Thymus (tissue), 11 donors: ENCODE results near the gene PSAP. TPM values are rescaled to one million over a fixed set of nuclear protein-coding genes. Genes with fewer than 3 reads are reported as not detected.
"Not testable (repeated sequence)": the region's sequence is repeated elsewhere in the genome, so short reads cannot be mapped to it uniquely, and the experiment has no call there.

Source experiments
- DNase-seq, 9 donors: peaks; one replicate each; pipeline ENCODE4 v3.0.0-alpha.2; 2013; ENCODE audit warnings: low spot score in 9 of 9, low read depth in 6 of 9, missing footprints in 1 of 9
- H3K27ac ChIP-seq, 2 donors: one replicate each; pipeline ENCODE4 v1.5.1; 2013; ENCODE audit warnings: control low read depth in 1 of 2, low read depth in 1 of 2, low read length in 1 of 2, mild to moderate bottlenecking in 1 of 2, moderate library complexity in 1 of 2
- H3K27me3 ChIP-seq, 2 donors: one replicate each; pipeline ENCODE4 v1.5.1; 2013; ENCODE audit warnings: low read length in 1 of 2; ENCODE audit not compliant: control insufficient read depth in 2 of 2, insufficient read depth in 1 of 2
- H3K36me3 ChIP-seq, 2 donors: one replicate each; pipeline ENCODE4 v1.5.1; 2013; ENCODE audit warnings: low read length in 1 of 2, mild to moderate bottlenecking in 1 of 2, moderate library complexity in 1 of 2; ENCODE audit not compliant: control insufficient read depth in 2 of 2, insufficient read depth in 2 of 2
- H3K4me1 ChIP-seq, 2 donors: one replicate each; pipeline ENCODE4 v1.5.1; 2013; ENCODE audit warnings: low read length in 2 of 2; ENCODE audit not compliant: control insufficient read depth in 2 of 2, insufficient read depth in 2 of 2
- H3K4me3 ChIP-seq, 2 donors: one replicate each; pipeline ENCODE4 v1.5.1; 2013; ENCODE audit warnings: low read length in 2 of 2, control low read depth in 1 of 2, mild to moderate bottlenecking in 1 of 2
- H3K9me3 ChIP-seq, 2 donors: one replicate each; pipeline ENCODE4 v1.5.1; 2013; ENCODE audit warnings: low read length in 1 of 2, mild to moderate bottlenecking in 1 of 2; ENCODE audit not compliant: control insufficient read depth in 2 of 2, insufficient read depth in 1 of 2
- WGBS: extraction: QIAGEN DNeasy Blood & Tissue Kit; methylation state at CpG from one replicate; pipeline ENCODE4 v1.1.7; 2013; 5-methylcytosine and 5-hydroxymethylcytosine counted together
- polyA plus RNA-seq: library from polyadenylated mRNA; stranded (reverse); fragments of 200-250 nt; gene quantifications from one replicate; pipeline ENCODE4 v1.2.3, GENCODE V29; 2013
- total RNA-seq: library from RNA; stranded (reverse); fragments of 120-200 nt; gene quantifications from one replicate; pipeline ENCODE4 v1.2.4, GENCODE V29; 2013
- donor health status: healthy.

Gene PSAP
- total and polyA plus RNA-seq, 2 donors, result 579 to 613 TPM

DNA sequence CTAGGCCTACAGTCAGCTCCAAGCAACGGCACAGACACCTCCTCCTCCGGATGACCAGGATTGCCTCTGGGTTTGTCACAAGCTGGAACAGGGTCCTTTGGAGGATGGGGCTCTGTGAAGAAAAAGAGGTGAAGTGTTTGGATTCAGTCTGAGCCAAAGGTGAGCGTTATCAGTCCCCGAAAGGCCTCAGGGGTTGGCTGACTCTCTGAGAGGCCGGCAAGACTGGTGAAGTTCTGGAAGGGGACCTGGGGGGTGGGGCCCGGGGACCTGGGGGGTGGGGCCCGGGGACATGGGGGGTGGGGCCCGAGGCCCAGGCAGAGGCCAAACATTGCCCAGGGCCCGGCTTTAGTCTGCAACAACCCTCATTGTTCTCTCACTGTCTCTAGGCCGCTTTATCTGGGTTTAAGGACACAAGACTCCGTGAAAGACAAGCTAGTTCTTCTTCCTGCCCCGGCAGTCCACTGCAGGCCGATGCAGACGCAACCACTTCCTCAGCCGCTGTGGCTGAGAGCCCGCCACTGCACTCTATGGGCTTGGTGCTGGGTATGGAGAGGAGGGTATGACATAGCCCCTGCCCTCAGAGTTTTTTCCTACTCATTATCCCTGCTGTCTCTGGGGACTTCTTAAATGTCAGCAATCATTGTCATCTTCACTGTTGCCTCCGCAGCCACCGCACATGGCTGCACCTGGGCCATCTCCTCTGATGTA, 27.4 kb upstream of the PSAP start:
- peaks cover 49 to 85% of the 10 kb centered on the region in 2 donors for H3K4me1 ChIP-seq
- no peaks in the 10 kb centered on the region for H3K36me3 ChIP-seq
- peak in 4 of 9 donors; percentile 56 to 83 (median 60) for DNase-seq
- H3K27me3 ChIP-seq, result no peaks in the 10 kb centered on the region
- peak overlapping the region; percentile 92 to 93 for H3K27ac ChIP-seq
- 7% methylated on average over 18 of the region's 18 CpGs for WGBS
- H3K9me3 ChIP-seq, result peaks cover 0 to 4% of the 10 kb centered on the region in 2 donors
- H3K4me3 ChIP-seq, result peak overlapping the region; percentile 46 to 68

- no peaks in the 10 kb centered on the region for H3K36me3 ChIP-seq
- peak overlapping the region; percentile 85 to 92 for H3K27ac ChIP-seq
- peak in 6 of 9 donors; percentile 70 to 92 (median 81) for DNase-seq
- H3K9me3 ChIP-seq, result peaks cover 0 to 4% of the 10 kb centered on the region in 2 donors
- WGBS, result 10% methylated on average over 4 of the region's 4 CpGs
- H3K27me3 ChIP-seq, result no peaks in the 10 kb centered on the region
- H3K4me1 ChIP-seq, result peaks cover 45 to 85% of the 10 kb centered on the region in 2 donors
- H3K4me3 ChIP-seq, result peak overlapping the region; percentile 46 to 68
Observed at GRCh38 chr10:71877821-71878220, 26.8 kb upstream of the PSAP start.

GRCh38 chr10:71874680-71875354, 23.8 kb upstream of the PSAP start:
- H3K9me3 ChIP-seq, H3K27me3 ChIP-seq, DNase-seq, H3K4me3 ChIP-seq, H3K36me3 ChIP-seq: not testable (repeated sequence)
- H3K27ac ChIP-seq, result peak overlapping the region in 1 of 2 donors; percentile 67
- H3K4me1 ChIP-seq, result peaks cover 38 to 72% of the 10 kb centered on the region in 2 donors
- 91% methylated on average over 13 of the region's 13 CpGs for WGBS

DNA sequence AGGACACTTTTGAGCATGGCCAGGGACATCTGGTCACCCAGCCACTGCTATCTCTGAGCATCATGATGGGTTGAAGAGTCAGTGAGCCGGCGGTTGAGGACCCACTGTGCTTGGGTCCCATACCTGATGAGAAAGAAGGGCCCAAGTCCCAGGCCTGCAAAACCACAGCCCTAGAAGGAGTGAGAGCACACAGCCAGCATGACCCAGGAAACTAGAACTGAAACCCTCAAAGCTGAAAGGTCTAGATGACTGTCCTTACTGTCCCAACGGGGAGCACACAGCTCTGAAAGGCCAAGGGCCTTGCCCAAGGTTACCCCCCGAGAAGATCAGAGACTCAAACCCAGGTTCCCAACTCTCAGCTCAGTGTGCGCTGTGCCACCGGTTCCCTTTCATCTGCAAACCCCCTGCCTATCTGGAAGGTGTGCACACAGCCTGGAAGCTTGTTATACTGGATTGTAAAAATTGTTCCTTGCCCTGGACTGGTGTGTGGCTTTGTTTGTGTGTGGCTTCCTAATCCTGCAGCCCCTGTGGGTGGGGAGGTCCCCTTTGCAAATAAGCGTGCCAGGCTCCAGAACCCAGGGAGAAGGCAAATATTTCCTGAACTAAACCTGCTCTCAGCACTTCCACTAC, 22.6 kb upstream of the PSAP start:
- DNase-seq, result no peak
- H3K27ac ChIP-seq, result peak overlapping the region in 1 of 2 donors; percentile 76
- WGBS, result 68% methylated on average over 7 of the region's 7 CpGs

GRCh38 chr10:71869601-71870000, 18.6 kb upstream of the PSAP start:
- not testable (repeated sequence) for H3K27ac ChIP-seq, H3K9me3 ChIP-seq, H3K4me3 ChIP-seq, H3K27me3 ChIP-seq, DNase-seq, H3K36me3 ChIP-seq
- 98% methylated on average over 32 of the region's 32 CpGs for WGBS
- peaks cover 45 to 73% of the 10 kb centered on the region in 2 donors for H3K4me1 ChIP-seq

More for the DNA sequence above, 22.6 kb upstream of the PSAP start:
- Histone ChIP-seq H3K4me3 (no peak overlapping the region), H3K4me1 (peaks cover 38 to 61% of the 10 kb centered on the region in 2 donors), H3K27me3 (no peaks in the 10 kb centered on the region), H3K36me3 (no peaks in the 10 kb centered on the region), H3K9me3 (peaks cover 0 to 4% of the 10 kb centered on the region in 2 donors)

DNA sequence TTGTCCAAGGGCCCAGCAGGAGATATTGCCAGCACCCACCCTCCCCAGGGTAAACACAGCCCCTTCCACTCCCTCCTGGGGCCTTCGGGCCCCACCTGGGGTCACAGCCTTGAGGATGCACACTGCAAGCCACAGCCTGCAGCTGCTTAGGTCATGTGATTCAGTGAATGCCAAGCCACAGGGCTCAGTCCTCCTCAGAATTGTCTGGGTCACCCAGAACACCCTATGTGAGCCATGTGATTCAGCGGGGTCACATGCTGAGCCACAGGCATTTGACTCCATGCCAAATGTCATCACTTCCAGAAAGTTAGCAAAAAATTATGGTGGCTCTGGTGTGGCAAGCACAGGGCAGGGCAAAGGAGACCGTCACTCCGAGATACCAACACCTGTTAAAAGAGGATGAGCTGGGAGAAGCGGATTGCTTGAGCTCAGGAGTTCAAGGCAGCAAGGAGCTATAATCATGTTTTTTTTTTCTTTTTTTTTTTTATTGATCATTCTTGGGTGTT, 17.2 kb upstream of the PSAP start:
- peak overlapping the region; percentile 60 to 84 for H3K27ac ChIP-seq
- H3K4me3 ChIP-seq, result no peak overlapping the region
- no peaks in the 10 kb centered on the region for H3K36me3 ChIP-seq
- peaks cover 33 to 65% of the 10 kb centered on the region in 2 donors for H3K4me1 ChIP-seq
- WGBS, result 53% methylated on average over 5 of the region's 5 CpGs
- H3K9me3 ChIP-seq, result peaks cover 0 to 2% of the 10 kb centered on the region in 2 donors
- DNase-seq, result peak in 2 of 9 donors; percentile 56 to 73
- H3K27me3 ChIP-seq, result no peaks in the 10 kb centered on the region

- H3K9me3 ChIP-seq, result peaks cover 0 to 2% of the 10 kb centered on the region in 2 donors
- H3K27ac ChIP-seq, result peak overlapping the region in 1 of 2 donors; percentile 81
- 58% methylated on average over 7 of the region's 7 CpGs for WGBS
- H3K27me3 ChIP-seq, result no peaks in the 10 kb centered on the region
- peak in 1 of 9 donors; percentile 49 for DNase-seq
- peaks cover 28 to 53% of the 10 kb centered on the region in 2 donors for H3K4me1 ChIP-seq
- H3K36me3 ChIP-seq, result no peaks in the 10 kb centered on the region
- H3K4me3 ChIP-seq, result no peak overlapping the region
Observed at GRCh38 chr10:71865561-71866041, 14.6 kb upstream of the PSAP start.

- H3K9me3 ChIP-seq, result peaks cover 0 to 2% of the 10 kb centered on the region in 2 donors
- H3K27me3 ChIP-seq, result no peaks in the 10 kb centered on the region
- peak overlapping the region; percentile 36 to 81 for H3K27ac ChIP-seq
- DNase-seq, result no peak
- no peaks in the 10 kb centered on the region for H3K36me3 ChIP-seq
- H3K4me1 ChIP-seq, result peaks cover 34 to 60% of the 10 kb centered on the region in 2 donors
- WGBS, result 68% methylated on average over 5 of the region's 5 CpGs
- H3K4me3 ChIP-seq, result no peak overlapping the region
Observed at GRCh38 chr10:71864911-71865361, 13.9 kb upstream of the PSAP start.
